ENCODE measurements around the gene FBXO24. TPM values are rescaled to one million over a fixed set of nuclear protein-coding genes. Genes with fewer than 3 reads are reported as not detected.

The FBXO24 gene
- total and polyA plus RNA-seq, 2 donors (not counting 1 experiment from before 2014, with no cell fraction given) = 0.23 to 0.33 TPM

DNA sequence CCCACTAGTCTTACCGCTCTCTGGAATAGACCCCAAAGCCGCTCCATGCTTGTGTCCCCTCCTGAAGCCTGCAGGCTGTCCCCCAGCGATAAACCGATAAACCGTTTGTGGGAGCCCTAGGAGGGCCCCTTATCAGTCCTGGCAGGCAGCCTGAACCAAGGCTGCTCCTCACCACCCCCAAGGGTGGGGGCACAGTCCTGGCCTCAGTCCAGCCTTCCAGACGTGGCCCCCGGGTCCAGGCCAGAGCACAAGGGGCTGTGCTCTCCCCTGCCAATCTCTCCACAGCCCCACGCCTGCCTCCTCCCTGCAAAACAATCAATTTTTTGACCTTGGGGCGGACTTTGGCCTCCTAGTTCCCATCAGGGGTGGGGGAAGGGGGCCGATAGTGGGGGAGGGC, 55.3 kb downstream of the FBXO24 start, which contains the start of gene TFR2:
Gene TFR2 (minus strand): TSS at position 90 of the 397 bp plus-strand sequence. CDS start 43 bp downstream, at position 47.
- TF ChIP-seq EZH2 (IDR thresholded peaks at IDR 0.05; ENCODE audit: low read length, missing control alignments) = no peak
- TF ChIP-seq, protein P1, sequence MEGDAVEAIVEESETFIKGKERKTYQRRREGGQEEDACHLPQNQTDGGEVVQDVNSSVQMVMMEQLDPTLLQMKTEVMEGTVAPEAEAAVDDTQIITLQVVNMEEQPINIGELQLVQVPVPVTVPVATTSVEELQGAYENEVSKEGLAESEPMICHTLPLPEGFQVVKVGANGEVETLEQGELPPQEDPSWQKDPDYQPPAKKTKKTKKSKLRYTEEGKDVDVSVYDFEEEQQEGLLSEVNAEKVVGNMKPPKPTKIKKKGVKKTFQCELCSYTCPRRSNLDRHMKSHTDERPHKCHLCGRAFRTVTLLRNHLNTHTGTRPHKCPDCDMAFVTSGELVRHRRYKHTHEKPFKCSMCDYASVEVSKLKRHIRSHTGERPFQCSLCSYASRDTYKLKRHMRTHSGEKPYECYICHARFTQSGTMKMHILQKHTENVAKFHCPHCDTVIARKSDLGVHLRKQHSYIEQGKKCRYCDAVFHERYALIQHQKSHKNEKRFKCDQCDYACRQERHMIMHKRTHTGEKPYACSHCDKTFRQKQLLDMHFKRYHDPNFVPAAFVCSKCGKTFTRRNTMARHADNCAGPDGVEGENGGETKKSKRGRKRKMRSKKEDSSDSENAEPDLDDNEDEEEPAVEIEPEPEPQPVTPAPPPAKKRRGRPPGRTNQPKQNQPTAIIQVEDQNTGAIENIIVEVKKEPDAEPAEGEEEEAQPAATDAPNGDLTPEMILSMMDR (conservative IDR thresholded peaks at IDR 0.05 in 1 of 2, IDR thresholded peaks at IDR 0.05 in 1 of 2; ENCODE audit: low read depth in 1 of 2, low read length in 2 of 2) = no peak
- no peak within 1 kb of the TSS for H2AFZ ChIP-seq (ENCODE audit: low read length)
- DNase-seq (ENCODE audit: low read depth in 2 of 2) = no peak

GRCh38 chr7:100641860-100642533, 55.9 kb downstream of the FBXO24 start:
- Histone ChIP-seq H3K4me3 (replicated peaks in 1 of 4; ENCODE audit: control extremely low read depth in 1 of 4, insufficient read depth in 1 of 4, low read depth in 3 of 4, low read length in 4 of 4) (no peak overlapping the region), H3K9ac (ENCODE audit: insufficient read depth, low read length) (no peak overlapping the region), H3K27me3 (ENCODE audit: control insufficient read depth, insufficient read depth, low read length) (no peaks in the 10 kb centered on the region), H3K79me2 (ENCODE audit: control insufficient read depth, insufficient read depth, low read length) (no peaks in the 10 kb centered on the region), H3K4me2 (ENCODE audit: extremely low read depth, insufficient read depth, low read length) (no peak overlapping the region), H3K27ac (ENCODE audit: insufficient read depth, low read length) (no peak overlapping the region), H4K20me1 (ENCODE audit: control insufficient read depth, extremely low read depth, insufficient read depth, low read length) (no peaks in the 10 kb centered on the region), H3K9me3 (ENCODE audit: control insufficient read depth, insufficient read depth, low read depth, low read length) (no peaks in the 10 kb centered on the region), H3K4me1 (ENCODE audit: control insufficient read depth, extremely low read depth, insufficient read depth, low read length) (no peaks in the 10 kb centered on the region), H2AFZ (ENCODE audit: low read length) (no peak overlapping the region), H3K36me3 (ENCODE audit: control insufficient read depth, insufficient read depth, low read length) (no peaks in the 10 kb centered on the region)
- DNase-seq (ENCODE audit: low read depth in 2 of 2) = no peak
- TF ChIP-seq, protein P1 (conservative IDR thresholded peaks at IDR 0.05 in 1 of 2, IDR thresholded peaks at IDR 0.05 in 1 of 2; ENCODE audit: low read depth in 1 of 2, low read length in 2 of 2) = no peak
- TF ChIP-seq EZH2 (IDR thresholded peaks at IDR 0.05; ENCODE audit: low read length, missing control alignments) = no peak

More for the DNA sequence above, 55.3 kb downstream of the FBXO24 start, which contains the start of gene TFR2:
- Histone ChIP-seq H3K4me3 (replicated peaks in 1 of 4; ENCODE audit: control extremely low read depth in 1 of 4, insufficient read depth in 1 of 4, low read depth in 3 of 4, low read length in 4 of 4) (no peak within 1 kb of the TSS), H3K27ac (ENCODE audit: insufficient read depth, low read length) (no peak within 1 kb of the TSS), H3K36me3 (ENCODE audit: control insufficient read depth, insufficient read depth, low read length) (no peaks in the 10 kb centered on the region), H3K9me3 (ENCODE audit: control insufficient read depth, insufficient read depth, low read depth, low read length) (no peaks in the 10 kb centered on the region), H3K27me3 (ENCODE audit: control insufficient read depth, insufficient read depth, low read length) (no peaks in the 10 kb centered on the region), H3K4me1 (ENCODE audit: control insufficient read depth, extremely low read depth, insufficient read depth, low read length) (no peaks in the 10 kb centered on the region), H3K4me2 (ENCODE audit: extremely low read depth, insufficient read depth, low read length) (no peak within 1 kb of the TSS), H4K20me1 (ENCODE audit: control insufficient read depth, extremely low read depth, insufficient read depth, low read length) (no peaks in the 10 kb centered on the region), H3K9ac (ENCODE audit: insufficient read depth, low read length) (no peak within 1 kb of the TSS), H3K79me2 (ENCODE audit: control insufficient read depth, insufficient read depth, low read length) (no peaks in the 10 kb centered on the region)

DNA sequence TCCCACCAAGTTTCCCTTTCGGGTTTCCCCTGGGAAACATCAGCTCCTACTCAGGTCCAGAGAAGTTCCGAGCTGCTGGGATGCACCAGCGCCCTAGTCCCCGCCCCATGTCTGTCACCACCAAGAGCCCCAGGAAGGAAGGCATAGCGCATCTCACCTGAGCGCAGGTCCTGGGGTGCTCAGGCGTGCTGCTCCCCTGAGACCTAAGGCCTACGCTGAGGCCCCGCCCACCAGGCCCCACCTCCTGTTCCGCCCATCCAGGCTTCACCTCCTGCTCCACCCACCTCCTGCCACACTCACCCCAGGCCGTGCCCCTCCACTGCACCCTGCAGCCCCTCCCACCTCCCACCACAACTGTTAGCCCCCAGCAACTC, 56.4 kb downstream of the FBXO24 start:
- H3K4me2 ChIP-seq (ENCODE audit: extremely low read depth, insufficient read depth, low read length) = no peak overlapping the region
- TF ChIP-seq, protein P1 (conservative IDR thresholded peaks at IDR 0.05 in 1 of 2, IDR thresholded peaks at IDR 0.05 in 1 of 2; ENCODE audit: low read depth in 1 of 2, low read length in 2 of 2) = no peak
- no peak for TF ChIP-seq EZH2 (IDR thresholded peaks at IDR 0.05; ENCODE audit: low read length, missing control alignments)
- H3K27me3 ChIP-seq (ENCODE audit: control insufficient read depth, insufficient read depth, low read length) = peaks cover 2% of the 10 kb centered on the region
- no peaks in the 10 kb centered on the region for H3K4me1 ChIP-seq (ENCODE audit: control insufficient read depth, extremely low read depth, insufficient read depth, low read length)
- H3K9me3 ChIP-seq (ENCODE audit: control insufficient read depth, insufficient read depth, low read depth, low read length) = no peaks in the 10 kb centered on the region
- no peak overlapping the region for H3K27ac ChIP-seq (ENCODE audit: insufficient read depth, low read length)
- H3K4me3 ChIP-seq (replicated peaks in 1 of 4; ENCODE audit: control extremely low read depth in 1 of 4, insufficient read depth in 1 of 4, low read depth in 3 of 4, low read length in 4 of 4) = no peak overlapping the region
- H3K79me2 ChIP-seq (ENCODE audit: control insufficient read depth, insufficient read depth, low read length) = no peaks in the 10 kb centered on the region
- H3K36me3 ChIP-seq (ENCODE audit: control insufficient read depth, insufficient read depth, low read length) = no peaks in the 10 kb centered on the region
- no peak for DNase-seq (ENCODE audit: low read depth in 2 of 2)
- H2AFZ ChIP-seq (ENCODE audit: low read length) = no peak overlapping the region
- no peak overlapping the region for H3K9ac ChIP-seq (ENCODE audit: insufficient read depth, low read length)
- H4K20me1 ChIP-seq (ENCODE audit: control insufficient read depth, extremely low read depth, insufficient read depth, low read length) = no peaks in the 10 kb centered on the region
